Measurements from ENCODE around the gene UNCX. TPM values are rescaled to one million over a fixed set of nuclear protein-coding genes. Genes with fewer than 3 reads are reported as not detected.

Gene UNCX
- total RNA-seq, 2 experiments from 2014 or later: not detected

DNA sequence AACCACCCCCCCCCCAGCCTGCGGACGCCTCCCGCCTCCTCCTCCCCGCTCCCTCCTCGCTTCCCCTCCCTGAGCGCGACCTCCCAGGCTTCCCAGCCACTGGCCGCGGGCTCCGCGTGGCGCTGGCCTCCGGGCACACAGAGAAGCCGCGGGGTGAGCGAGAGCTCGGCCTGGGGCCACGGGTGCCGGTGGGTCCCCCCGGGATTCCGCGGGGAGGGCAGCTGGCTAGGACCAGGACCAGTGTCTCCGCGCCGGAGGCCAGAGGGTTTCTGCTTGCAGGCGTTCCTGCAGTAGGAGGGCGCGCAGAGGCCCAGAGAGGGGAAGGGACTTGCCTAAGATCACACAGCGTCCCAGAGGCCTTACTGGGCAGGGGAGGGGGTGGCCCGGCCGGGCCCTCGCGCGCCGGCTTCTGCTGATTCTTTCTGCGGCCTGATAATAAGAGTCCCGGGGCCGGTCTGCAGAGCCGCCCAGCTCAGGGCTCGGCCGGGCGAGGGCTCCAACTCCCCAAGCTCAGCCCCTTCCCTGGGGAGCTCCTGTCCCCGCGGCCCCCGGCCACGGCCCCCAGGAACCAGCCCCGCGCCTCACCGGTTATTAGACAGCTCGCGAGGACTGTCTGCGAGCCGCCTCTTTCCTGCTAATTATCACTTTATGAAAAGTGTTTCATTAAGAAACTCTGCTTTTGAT, 10.1 kb downstream of the UNCX start:
- POLR2A ChIA-PET: no interaction called here
- Histone ChIP-seq H3K4me1 (ENCODE audit: insufficient read depth, low read length) (peaks cover 37% of the 10 kb centered on the region), H3K27me3 (ENCODE audit: control insufficient read depth in 1 of 2, insufficient read depth in 2 of 2, low read length in 2 of 2) (peaks cover 66 to 100% of the 10 kb centered on the region in 2 experiments), H3K9me3 (ENCODE audit: control insufficient read depth in 1 of 2, insufficient read depth in 1 of 2, low read length in 2 of 2) (peaks cover 0 to 68% of the 10 kb centered on the region in 2 experiments), H3K4me3 (ENCODE audit: low read length) (no peak overlapping the region), H3K36me3 (ENCODE audit: insufficient read depth, low read length) (no peaks in the 10 kb centered on the region), H3K27ac (ENCODE audit: low read depth in 1 of 2, low read length in 2 of 2) (no peak overlapping the region)
- ATAC-seq (ENCODE audit: poor library complexity): no peak
- H3K4me3 Mint-ChIP-seq: no peak overlapping the region
- H3K36me3 Mint-ChIP-seq (ENCODE audit: low read depth): no peaks in the 10 kb centered on the region
- peaks cover 28% of the 10 kb centered on the region for H3K4me1 Mint-ChIP-seq (ENCODE audit: low read depth)
- H3K27ac Mint-ChIP-seq: no peak overlapping the region
- H3K9me3 Mint-ChIP-seq: no peaks in the 10 kb centered on the region
- no peak for DNase-seq
- TF ChIP-seq, protein P1, sequence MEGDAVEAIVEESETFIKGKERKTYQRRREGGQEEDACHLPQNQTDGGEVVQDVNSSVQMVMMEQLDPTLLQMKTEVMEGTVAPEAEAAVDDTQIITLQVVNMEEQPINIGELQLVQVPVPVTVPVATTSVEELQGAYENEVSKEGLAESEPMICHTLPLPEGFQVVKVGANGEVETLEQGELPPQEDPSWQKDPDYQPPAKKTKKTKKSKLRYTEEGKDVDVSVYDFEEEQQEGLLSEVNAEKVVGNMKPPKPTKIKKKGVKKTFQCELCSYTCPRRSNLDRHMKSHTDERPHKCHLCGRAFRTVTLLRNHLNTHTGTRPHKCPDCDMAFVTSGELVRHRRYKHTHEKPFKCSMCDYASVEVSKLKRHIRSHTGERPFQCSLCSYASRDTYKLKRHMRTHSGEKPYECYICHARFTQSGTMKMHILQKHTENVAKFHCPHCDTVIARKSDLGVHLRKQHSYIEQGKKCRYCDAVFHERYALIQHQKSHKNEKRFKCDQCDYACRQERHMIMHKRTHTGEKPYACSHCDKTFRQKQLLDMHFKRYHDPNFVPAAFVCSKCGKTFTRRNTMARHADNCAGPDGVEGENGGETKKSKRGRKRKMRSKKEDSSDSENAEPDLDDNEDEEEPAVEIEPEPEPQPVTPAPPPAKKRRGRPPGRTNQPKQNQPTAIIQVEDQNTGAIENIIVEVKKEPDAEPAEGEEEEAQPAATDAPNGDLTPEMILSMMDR (IDR thresholded peaks at IDR 0.05): no peak
- CTCF ChIA-PET: no interaction called here
- peaks cover 79% of the 10 kb centered on the region for H3K27me3 Mint-ChIP-seq
- intact Hi-C loops (cut with DNase I, micrococcal nuclease): no loop called here

DNA sequence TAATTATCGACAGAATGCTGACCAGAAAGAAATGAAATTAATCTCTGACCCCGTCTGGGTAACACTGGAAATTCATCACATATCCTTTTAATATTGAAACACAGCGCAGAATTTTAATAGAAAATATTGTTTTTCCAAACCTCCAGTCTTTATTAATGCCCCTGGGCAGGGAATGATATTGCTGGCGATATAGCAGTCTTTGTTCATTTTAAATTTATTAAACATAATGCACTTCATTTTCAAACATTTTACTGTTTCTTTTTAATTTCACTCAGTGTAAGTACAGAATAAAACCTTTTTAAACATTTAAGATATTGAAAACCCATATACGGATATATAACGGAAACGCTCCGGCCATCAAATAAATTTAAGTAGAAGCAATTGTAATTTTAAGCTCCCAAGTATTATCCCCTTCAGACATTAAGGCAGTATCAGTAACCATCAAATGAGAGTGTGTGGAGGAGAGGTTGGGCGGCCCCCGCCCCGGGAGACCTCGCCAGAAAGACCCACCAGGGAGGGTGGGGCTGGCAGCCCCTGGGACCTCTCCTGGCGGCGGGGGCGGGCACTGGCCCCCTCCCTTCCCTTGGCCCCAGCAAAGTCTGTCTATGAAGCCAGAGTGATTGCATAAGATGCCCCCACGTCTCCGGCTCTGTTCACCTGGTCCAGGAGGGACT, 10.8 kb downstream of the UNCX start:
- Mint-ChIP-seq H3K27ac (no peak overlapping the region), H3K9me3 (no peaks in the 10 kb centered on the region), H3K4me1 (ENCODE audit: low read depth) (peaks cover 31% of the 10 kb centered on the region), H3K27me3 (peaks cover 79% of the 10 kb centered on the region), H3K36me3 (ENCODE audit: low read depth) (no peaks in the 10 kb centered on the region), H3K4me3 (no peak overlapping the region)
- peaks cover 44% of the 10 kb centered on the region for H3K4me1 ChIP-seq (ENCODE audit: insufficient read depth, low read length)
- no peak for ATAC-seq (ENCODE audit: poor library complexity)
- H3K27ac ChIP-seq (ENCODE audit: low read depth in 1 of 2, low read length in 2 of 2): no peak overlapping the region
- DNase-seq: no peak
- TF ChIP-seq, protein P1 (IDR thresholded peaks at IDR 0.05): no peak
- H3K36me3 ChIP-seq (ENCODE audit: insufficient read depth, low read length): no peaks in the 10 kb centered on the region
- H3K9me3 ChIP-seq (ENCODE audit: control insufficient read depth in 1 of 2, insufficient read depth in 1 of 2, low read length in 2 of 2): peaks cover 0 to 74% of the 10 kb centered on the region in 2 experiments
- ChIA-PET POLR2A (no interaction called here), CTCF (no interaction called here)
- H3K4me3 ChIP-seq (ENCODE audit: low read length): no peak overlapping the region
- peaks cover 65 to 100% of the 10 kb centered on the region in 2 experiments for H3K27me3 ChIP-seq (ENCODE audit: control insufficient read depth in 1 of 2, insufficient read depth in 2 of 2, low read length in 2 of 2)
- intact Hi-C loops (cut with DNase I, micrococcal nuclease): no loop called here

DNA sequence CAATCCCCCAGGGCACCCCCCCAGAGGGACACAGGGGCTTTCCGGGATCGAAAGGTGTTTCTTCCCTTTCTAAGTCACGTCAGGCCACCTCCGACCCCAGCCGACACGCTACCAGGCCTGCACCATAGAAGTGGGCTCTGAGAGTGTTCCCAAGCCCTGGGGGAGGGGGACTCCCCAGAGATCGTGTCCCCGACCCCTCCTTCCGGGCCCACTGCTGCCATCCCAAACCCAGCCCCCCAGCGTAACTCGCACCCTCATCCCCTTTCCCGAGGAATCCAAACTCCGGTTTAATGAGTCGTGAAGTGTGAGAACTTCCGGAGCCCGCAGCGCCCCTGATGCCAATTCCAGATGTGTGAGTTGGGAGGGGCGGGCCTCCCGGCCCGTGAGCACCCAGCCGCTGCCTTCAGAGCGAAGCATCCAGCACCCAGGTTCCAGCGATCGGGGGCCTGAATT, 11.3 kb downstream of the UNCX start:
- CTCF ChIA-PET: no interaction called here
- H3K27me3 ChIP-seq (ENCODE audit: control insufficient read depth in 1 of 2, insufficient read depth in 2 of 2, low read length in 2 of 2): peaks cover 65 to 99% of the 10 kb centered on the region in 2 experiments
- intact Hi-C loops (cut with DNase I, micrococcal nuclease): no loop called here

More for the DNA sequence above, 11.3 kb downstream of the UNCX start:
- Mint-ChIP-seq H3K4me3 (no peak overlapping the region), H3K4me1 (ENCODE audit: low read depth) (peaks cover 30% of the 10 kb centered on the region), H3K36me3 (ENCODE audit: low read depth) (no peaks in the 10 kb centered on the region), H3K27me3 (peaks cover 80% of the 10 kb centered on the region), H3K27ac (no peak overlapping the region), H3K9me3 (no peaks in the 10 kb centered on the region)
- peaks cover 0 to 74% of the 10 kb centered on the region in 2 experiments for H3K9me3 ChIP-seq (ENCODE audit: control insufficient read depth in 1 of 2, insufficient read depth in 1 of 2, low read length in 2 of 2)
- TF ChIP-seq, protein P1 (IDR thresholded peaks at IDR 0.05): no peak
- no peak overlapping the region for H3K4me3 ChIP-seq (ENCODE audit: low read length)
- H3K4me1 ChIP-seq (ENCODE audit: insufficient read depth, low read length): peaks cover 49% of the 10 kb centered on the region
- DNase-seq (no peak), ATAC-seq (ENCODE audit: poor library complexity) (no peak)
- POLR2A ChIA-PET: no interaction called here
- H3K27ac ChIP-seq (ENCODE audit: low read depth in 1 of 2, low read length in 2 of 2): no peak overlapping the region
- no peaks in the 10 kb centered on the region for H3K36me3 ChIP-seq (ENCODE audit: insufficient read depth, low read length)
